T47D (cell line): ENCODE results near the gene SMG6.

Experiments
- DNase-seq, 2 experiments: peaks; one replicate each; pipeline versions ENCODE4 v3.0.0 to v3.0.0-alpha.2; 2011 to 2012; ENCODE audit warnings: low read depth in 1 of 2, low spot score in 1 of 2
- JUND ChIP-seq: IDR thresholded peaks from 2 replicates; pipeline ENCODE4 v1.6.1; 2012; ENCODE audit warnings: low read depth
- in situ Hi-C: cut with HindIII; loops from 2 replicates; pipeline ENCODE4 v1.10.0; 2016; ENCODE audit warnings: low sequenced_read_pairs, low pct_unique_long_range_greater_than_20kb

SMG6 gene

GRCh38 chr17:2050300-2051060 is 253.1 kb downstream of the SMG6 start:
- DNase-seq = peak in 1 of 2 experiments; percentile 89

DNA sequence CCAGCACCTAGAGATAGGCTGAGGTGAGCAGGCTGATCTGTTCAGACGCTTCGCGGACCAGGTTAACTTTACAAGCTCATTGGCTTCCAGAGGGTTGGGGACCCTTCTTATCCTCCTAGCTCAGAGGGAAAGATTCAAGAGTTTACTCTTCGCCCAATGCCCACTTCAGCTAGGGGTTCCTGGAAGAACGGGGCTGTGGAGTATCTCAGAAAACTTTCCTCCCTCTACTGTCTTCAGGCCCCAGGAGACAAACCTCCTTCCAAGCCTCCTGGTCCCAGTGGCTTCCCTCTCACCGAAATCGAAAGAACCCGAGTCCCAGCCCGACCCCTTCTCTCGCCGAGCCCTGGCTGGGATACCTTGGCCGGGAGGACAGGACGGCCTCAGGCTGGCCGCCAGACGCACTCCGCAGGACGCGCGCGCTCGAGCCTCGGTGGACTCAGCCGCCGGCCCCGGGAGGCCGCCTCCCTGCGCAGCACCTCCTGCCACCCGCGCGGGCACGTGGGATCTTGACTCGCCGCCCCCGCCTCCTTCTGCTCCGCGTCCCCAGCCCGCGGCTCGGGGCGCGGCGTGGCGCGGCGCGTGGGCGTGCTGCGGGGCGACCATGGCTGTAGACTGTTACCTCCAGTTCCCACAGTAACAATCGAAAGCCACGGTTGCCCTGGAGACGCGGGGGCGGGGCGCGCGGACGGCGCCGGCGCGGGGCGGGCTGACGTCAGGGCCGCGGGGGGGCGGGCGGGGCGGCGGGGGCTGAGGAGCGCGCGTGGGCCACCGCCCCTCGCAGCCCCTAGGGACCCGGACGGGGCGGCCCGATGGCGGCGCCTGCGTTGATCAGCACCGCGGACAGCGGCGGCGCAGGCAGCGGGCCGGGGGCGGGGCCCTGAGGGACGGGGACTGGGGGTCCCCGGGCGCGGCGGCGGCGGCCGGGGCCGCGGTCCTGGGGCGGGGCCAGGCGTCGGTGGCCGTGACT is 254.0 kb downstream of the SMG6 start:
- in situ Hi-C loops = no loop called here
- peak in 1 of 2 experiments; percentile 82 for DNase-seq
- TF ChIP-seq JUND = no peak

More at GRCh38 chr17:2050300-2051060, 253.1 kb downstream of the SMG6 start:
- no peak for TF ChIP-seq JUND
- in situ Hi-C loops = no loop called here

DNA sequence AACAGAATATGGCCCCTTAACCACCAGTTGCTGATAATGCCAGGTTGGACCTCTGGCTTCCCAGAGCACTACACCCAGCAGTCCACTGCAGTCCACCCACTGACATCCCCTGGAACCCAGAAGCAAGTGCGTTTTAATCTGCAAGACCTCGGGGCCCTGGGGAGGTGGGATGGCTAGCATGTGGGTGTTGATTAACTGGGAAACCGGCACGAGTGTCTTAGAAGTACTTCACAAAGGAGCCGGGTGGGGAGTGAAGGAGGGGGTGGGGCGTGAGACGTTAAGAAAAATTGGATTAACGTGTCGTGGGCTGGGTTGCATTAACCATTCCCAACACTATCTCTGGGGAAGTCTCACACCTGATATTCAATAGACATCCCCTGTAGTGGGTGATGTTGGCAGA is 254.8 kb downstream of the SMG6 start:
- DNase-seq = no peak
- no peak for TF ChIP-seq JUND
- in situ Hi-C loops = no loop called here

- no peak for DNase-seq
- no peak for TF ChIP-seq JUND
- in situ Hi-C loops = no loop called here
Measured at GRCh38 chr17:2047590-2047989, 256.0 kb downstream of the SMG6 start.

DNA sequence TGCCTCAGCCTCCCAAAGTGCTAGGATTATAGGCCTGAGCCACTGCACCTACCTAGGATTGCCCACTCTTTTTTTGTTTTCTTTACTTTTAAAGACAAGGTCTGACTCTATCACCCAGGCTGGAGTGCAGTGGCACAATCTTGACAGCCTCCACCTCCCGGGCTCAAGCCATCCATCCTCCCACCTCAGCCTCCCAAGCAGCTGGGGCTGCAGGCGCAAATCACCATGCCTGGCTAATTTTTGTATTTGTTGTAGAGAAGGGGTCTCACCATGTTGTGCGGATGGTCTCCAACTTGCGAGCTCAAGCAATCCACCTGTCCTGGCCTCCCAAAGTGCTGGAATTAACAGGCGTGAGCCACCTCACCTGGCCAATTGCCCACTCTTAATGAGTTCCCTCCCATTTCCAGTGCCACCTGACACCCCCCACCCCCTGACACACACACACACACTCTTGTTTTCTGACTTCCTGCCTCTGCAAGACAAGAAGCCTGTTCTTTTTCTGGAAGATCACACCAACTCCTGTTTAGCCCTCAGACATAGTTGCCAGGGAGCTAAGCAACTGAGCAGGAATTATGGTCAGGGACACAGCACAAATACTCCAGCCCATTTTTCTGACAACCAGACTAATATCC is 259.2 kb downstream of the SMG6 start:
- in situ Hi-C loops = no loop called here
- no peak for TF ChIP-seq JUND
- no peak for DNase-seq

DNA sequence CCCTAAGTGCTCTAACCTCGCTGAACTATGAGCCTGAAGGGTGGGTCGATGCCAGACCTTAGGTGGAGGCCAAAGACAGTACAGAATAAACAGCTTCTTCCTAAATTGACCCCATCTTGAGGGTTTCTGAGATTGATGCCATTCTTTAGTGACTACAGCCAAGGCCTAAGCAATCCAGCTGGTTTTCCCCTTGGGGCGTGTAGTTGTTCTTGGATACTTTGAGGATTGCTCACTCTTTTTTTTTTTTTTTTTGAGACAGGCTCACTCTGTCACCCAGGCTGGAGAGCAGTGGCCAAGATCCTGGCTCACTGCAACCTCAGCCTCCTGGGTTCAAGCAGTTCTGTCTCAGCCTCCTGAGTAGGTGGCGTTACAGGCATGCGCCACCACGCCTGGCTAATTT is 259.8 kb downstream of the SMG6 start:
- no peak for DNase-seq
- in situ Hi-C loops = no loop called here
- TF ChIP-seq JUND = no peak

DNA sequence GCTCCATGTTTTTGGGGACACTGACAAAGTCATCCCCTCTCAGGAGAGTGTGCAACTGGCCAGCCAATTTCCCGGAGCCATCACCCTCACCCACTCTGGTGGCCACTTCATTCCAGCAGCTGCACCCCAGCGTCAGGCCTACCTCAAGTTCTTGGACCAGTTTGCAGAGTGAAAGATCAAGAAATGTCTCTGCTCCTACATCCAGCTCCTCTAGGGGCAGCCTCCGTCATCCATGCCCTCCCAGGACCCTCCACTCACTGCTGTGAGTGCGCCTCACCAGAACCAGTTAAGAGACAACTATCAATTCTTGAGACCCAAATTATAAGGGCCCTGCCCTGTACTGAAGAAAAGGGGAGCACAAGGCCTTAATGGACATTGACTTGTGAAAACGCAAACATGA is 260.7 kb downstream of the SMG6 start:
- DNase-seq = no peak
- in situ Hi-C loops = no loop called here
- no peak for TF ChIP-seq JUND

GRCh38 chr17:2042390-2042847 is 261.2 kb downstream of the SMG6 start:
- no peak for DNase-seq
- in situ Hi-C loops = no loop called here
- TF ChIP-seq JUND = no peak

GRCh38 chr17:2041561-2042389 is 261.8 kb downstream of the SMG6 start, which contains the start of gene OVCA2:
OVCA2 (plus strand) TSS chr17:2042022; CDS start chr17:2042048, 26 bp downstream.
- in situ Hi-C loops = no loop called here
- peak; percentile 68 to 94 for DNase-seq
- no peak for TF ChIP-seq JUND

DNA sequence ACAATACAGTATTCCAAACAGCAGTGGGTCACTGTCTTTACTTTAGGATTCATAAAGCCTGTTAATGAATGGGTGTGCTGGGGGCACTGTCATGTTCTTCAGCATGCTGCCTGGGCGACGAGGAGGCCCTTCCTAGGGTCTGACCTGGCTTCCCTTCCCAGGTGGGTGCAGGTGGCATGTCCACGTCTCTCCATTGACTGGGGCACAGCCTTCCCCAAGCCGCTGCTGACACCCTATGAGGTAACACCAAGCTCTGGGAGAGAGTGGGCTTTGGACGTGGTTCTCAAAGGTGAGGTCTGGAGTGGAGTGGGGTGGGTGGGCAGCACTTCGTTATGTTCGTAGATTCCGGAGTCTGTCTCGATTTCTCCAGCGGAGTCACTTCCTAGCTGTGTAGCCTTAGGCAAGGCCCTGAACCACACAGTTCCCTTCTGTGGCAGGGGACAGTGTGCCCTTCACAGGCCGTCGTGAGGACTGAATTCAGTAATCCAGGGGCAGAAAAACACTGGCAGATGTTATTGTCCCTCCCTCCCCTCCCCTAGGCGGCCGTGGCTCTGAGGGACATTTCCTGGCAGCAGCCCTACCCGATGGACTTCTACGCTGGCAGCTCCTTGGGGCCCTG is 262.5 kb downstream of the SMG6 start:
- no peak for DNase-seq
- in situ Hi-C loops = no loop called here
- no peak for TF ChIP-seq JUND

- in situ Hi-C loops = no loop called here
- DNase-seq = no peak
- TF ChIP-seq JUND = no peak
Measured at GRCh38 chr17:2040219-2040827, 263.3 kb downstream of the SMG6 start.
